WTC11 (cell line): ENCODE results near the gene HELQ. TPM values are rescaled to one million over a fixed set of nuclear protein-coding genes. Genes with fewer than 3 reads are reported as not detected.

Experiments used
- ATAC-seq: fragments of 200-7000 bp; cut with Tn5 transposase; 2 replicates; pipeline ENCODE4 v1.10.0; 2021; ENCODE audit warnings: mild to moderate bottlenecking, moderate library complexity
- CTCF ChIA-PET: fragments of 300-600 bp; sonication (Branson Sonifier 250); formaldehyde crosslinking; loops from one replicate; lab custom pipeline; 2021; ENCODE audit warnings: antibody characterized with exemption; lab: Charles Lee
- POLR2A ChIA-PET: fragments of 350-600 bp; sonication (Branson Sonifier 250); formaldehyde crosslinking; loops from one replicate; lab custom pipeline; 2021; ENCODE audit warnings: antibody characterized with exemption; lab: Charles Lee
- DNase-seq: peaks from one replicate; pipeline ENCODE4 v3.0.0; 2021; ENCODE audit warnings: low spot score
- H3K27ac Mint-ChIP-seq: 2 replicates; pipeline ENCODE4 v1.8.0; 2021; ENCODE audit warnings: mixed read lengths
- H3K27me3 Mint-ChIP-seq: 2 replicates; pipeline ENCODE4 v1.8.0; 2021; ENCODE audit warnings: low read depth, mild to moderate bottlenecking, moderate library complexity, mixed read lengths
- H3K36me3 Mint-ChIP-seq: 2 replicates; pipeline ENCODE4 v1.8.0; 2021; ENCODE audit warnings: mixed read lengths
- H3K4me1 Mint-ChIP-seq: 2 replicates; pipeline ENCODE4 v1.8.0; 2022; ENCODE audit warnings: mixed read lengths
- H3K4me3 Mint-ChIP-seq: 2 replicates; pipeline ENCODE4 v1.8.0; 2021; ENCODE audit warnings: mild to moderate bottlenecking, moderate library complexity, mixed read lengths
- H3K9me3 Mint-ChIP-seq: 2 replicates; pipeline ENCODE4 v1.8.0; 2021; ENCODE audit warnings: mixed read lengths
- CREM ChIP-seq: sonication (generic); formaldehyde crosslinking; IDR thresholded peaks from 2 replicates; pipeline ENCODE4 v1.8.1; 2022; ENCODE audit warnings: mild to moderate bottlenecking, missing genetic modification reagents, moderate library complexity
- ELF4 ChIP-seq: sonication (generic); formaldehyde crosslinking; IDR thresholded peaks from 2 replicates; pipeline ENCODE4 v1.8.1; 2022; ENCODE audit warnings: low read depth, mild to moderate bottlenecking, moderate library complexity, missing genetic modification reagents
- GRHL2 ChIP-seq: fragments of 250-450 bp; sonication (Bioruptor Pico); IDR thresholded peaks from 2 replicates; pipeline ENCODE4 v1.8.0; 2022; ENCODE audit warnings: mild to moderate bottlenecking, moderate library complexity; ENCODE audit not compliant: insufficient replicate concordance, severe bottlenecking
- MYBL2 ChIP-seq: sonication (generic); formaldehyde crosslinking; IDR thresholded peaks from 2 replicates; pipeline ENCODE4 v1.8.1; 2023; ENCODE audit warnings: mild to moderate bottlenecking, moderate library complexity, missing genetic modification reagents
- NR1H2 ChIP-seq: sonication (generic); formaldehyde crosslinking; IDR thresholded peaks from 2 replicates; pipeline ENCODE4 v1.9.0; 2021; ENCODE audit warnings: mild to moderate bottlenecking, moderate library complexity, missing genetic modification reagents
- SMAD4 ChIP-seq: sonication (generic); formaldehyde crosslinking; IDR thresholded peaks from 2 replicates; pipeline ENCODE4 v1.8.0; 2022; ENCODE audit warnings: mild to moderate bottlenecking, missing genetic modification reagents
- TCF7 ChIP-seq: sonication (generic); formaldehyde crosslinking; IDR thresholded peaks from 2 replicates; pipeline ENCODE4 v1.8.0; 2022; ENCODE audit warnings: mild to moderate bottlenecking, low read depth, missing genetic modification reagents, moderate library complexity
- TEAD1 ChIP-seq: sonication (generic); formaldehyde crosslinking; IDR thresholded peaks from 2 replicates; pipeline ENCODE4 v1.8.0; 2022; ENCODE audit warnings: mild to moderate bottlenecking, missing genetic modification reagents
- TP53 ChIP-seq: sonication (generic); formaldehyde crosslinking; IDR thresholded peaks from 2 replicates; pipeline ENCODE4 v1.8.1; 2023; ENCODE audit warnings: mild to moderate bottlenecking, missing genetic modification reagents
- ZNF263 ChIP-seq: sonication (generic); formaldehyde crosslinking; IDR thresholded peaks from 2 replicates; pipeline ENCODE4 v1.8.1; 2022; ENCODE audit warnings: low read depth, mild to moderate bottlenecking, moderate library complexity, missing genetic modification reagents
- total RNA-seq: library from RNA; stranded (reverse); gene quantifications from 3 replicates; pipeline ENCODE4 v1.2.3, GENCODE V29; 2021
- TF ChIP-seq, protein P1 (sequence below): fragments of 250-450 bp; sonication (Bioruptor Pico); IDR thresholded peaks from 2 replicates; pipeline ENCODE4 v2.1.2; 2022; ENCODE audit warnings: mild to moderate bottlenecking, moderate library complexity
- TF ChIP-seq, protein P2 (sequence below): sonication (generic); formaldehyde crosslinking; IDR thresholded peaks from 2 replicates; pipeline ENCODE4 v1.8.1; 2022; ENCODE audit warnings: mild to moderate bottlenecking, missing genetic modification reagents, moderate library complexity, borderline replicate concordance
- TF ChIP-seq, protein P3 (sequence below): sonication (generic); formaldehyde crosslinking; IDR thresholded peaks from 2 replicates; pipeline ENCODE4 v1.8.1; 2023; ENCODE audit warnings: mild to moderate bottlenecking, missing genetic modification reagents, moderate library complexity
- TF ChIP-seq, protein P4 (sequence below): fragments of 250-450 bp; sonication (Bioruptor Pico); IDR thresholded peaks from 2 replicates; pipeline ENCODE4 v1.8.0; 2021; ENCODE audit warnings: mild to moderate bottlenecking
- TF ChIP-seq, protein P5 (sequence below): sonication (generic); formaldehyde crosslinking; IDR thresholded peaks from 2 replicates; pipeline ENCODE4 v1.8.0; 2023; ENCODE audit warnings: missing genetic modification reagents, mild to moderate bottlenecking, borderline replicate concordance
- TF ChIP-seq, protein P6 (sequence below): fragments of 250-450 bp; sonication (Bioruptor Pico); IDR thresholded peaks from 2 replicates; pipeline ENCODE4 v1.9.0; 2021; ENCODE audit warnings: mild to moderate bottlenecking
- TF ChIP-seq, protein P7 (sequence below): fragments of 250-450 bp; sonication (Bioruptor Pico); IDR thresholded peaks from 2 replicates; pipeline ENCODE4 v1.9.0; 2021; ENCODE audit warnings: moderate library complexity, mild to moderate bottlenecking, inconsistent platforms, borderline replicate concordance

The HELQ gene
- total RNA-seq, 1 experiment from 2014 or later = 10.1 TPM

DNA sequence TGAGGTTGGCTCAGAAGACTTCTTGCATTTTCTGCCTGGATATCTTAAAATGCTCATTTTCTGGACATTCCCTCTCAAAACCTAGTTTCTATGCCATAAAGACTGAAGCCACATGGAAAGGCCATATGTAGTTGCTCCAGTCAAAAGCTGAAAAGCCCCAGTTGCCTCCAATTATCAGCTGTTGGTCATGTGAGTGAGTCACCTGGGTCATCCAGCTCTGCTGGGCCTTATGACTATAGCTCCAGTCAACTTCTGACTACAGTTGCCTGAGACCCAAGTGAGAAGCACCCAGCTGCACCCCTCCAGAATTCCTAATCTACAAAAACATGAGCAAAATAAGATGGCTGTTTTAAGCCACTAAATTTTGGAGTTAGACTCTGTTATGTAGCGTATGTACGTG is 41.9 kb downstream of the HELQ start (continued):
- no peak for TF ChIP-seq TCF7 (CRISPR knock-in tag)
- TF ChIP-seq, protein P1, sequence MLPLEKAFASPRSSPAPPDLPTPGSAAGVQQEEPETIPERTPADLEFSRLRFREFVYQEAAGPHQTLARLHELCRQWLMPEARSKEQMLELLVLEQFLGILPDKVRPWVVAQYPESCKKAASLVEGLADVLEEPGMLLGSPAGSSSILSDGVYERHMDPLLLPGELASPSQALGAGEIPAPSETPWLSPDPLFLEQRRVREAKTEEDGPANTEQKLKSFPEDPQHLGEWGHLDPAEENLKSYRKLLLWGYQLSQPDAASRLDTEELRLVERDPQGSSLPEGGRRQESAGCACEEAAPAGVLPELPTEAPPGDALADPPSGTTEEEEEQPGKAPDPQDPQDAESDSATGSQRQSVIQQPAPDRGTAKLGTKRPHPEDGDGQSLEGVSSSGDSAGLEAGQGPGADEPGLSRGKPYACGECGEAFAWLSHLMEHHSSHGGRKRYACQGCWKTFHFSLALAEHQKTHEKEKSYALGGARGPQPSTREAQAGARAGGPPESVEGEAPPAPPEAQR = no peak

DNA sequence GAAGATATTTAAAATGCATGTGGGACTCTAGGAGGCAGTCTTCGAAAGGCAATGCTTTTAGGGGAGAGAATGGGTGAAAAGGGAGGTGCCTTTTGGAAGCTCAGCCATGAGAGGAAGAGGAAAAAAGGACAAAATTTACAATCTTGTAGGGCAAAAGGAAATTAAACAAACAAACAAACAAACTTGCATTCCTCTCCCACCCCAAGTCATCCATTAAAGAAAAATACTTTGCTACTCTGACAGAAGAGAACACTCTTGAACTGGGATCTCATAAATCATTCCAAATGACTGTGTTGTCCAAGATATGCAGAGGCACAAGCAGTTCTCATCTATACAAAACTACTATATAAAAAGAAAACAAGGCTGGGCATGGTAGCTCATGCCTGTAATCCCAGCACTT is 46.7 kb downstream of the HELQ start:
- DNase-seq = no peak
- POLR2A ChIA-PET = no interaction called here
- H3K4me3 Mint-ChIP-seq = no peak overlapping the region

DNA sequence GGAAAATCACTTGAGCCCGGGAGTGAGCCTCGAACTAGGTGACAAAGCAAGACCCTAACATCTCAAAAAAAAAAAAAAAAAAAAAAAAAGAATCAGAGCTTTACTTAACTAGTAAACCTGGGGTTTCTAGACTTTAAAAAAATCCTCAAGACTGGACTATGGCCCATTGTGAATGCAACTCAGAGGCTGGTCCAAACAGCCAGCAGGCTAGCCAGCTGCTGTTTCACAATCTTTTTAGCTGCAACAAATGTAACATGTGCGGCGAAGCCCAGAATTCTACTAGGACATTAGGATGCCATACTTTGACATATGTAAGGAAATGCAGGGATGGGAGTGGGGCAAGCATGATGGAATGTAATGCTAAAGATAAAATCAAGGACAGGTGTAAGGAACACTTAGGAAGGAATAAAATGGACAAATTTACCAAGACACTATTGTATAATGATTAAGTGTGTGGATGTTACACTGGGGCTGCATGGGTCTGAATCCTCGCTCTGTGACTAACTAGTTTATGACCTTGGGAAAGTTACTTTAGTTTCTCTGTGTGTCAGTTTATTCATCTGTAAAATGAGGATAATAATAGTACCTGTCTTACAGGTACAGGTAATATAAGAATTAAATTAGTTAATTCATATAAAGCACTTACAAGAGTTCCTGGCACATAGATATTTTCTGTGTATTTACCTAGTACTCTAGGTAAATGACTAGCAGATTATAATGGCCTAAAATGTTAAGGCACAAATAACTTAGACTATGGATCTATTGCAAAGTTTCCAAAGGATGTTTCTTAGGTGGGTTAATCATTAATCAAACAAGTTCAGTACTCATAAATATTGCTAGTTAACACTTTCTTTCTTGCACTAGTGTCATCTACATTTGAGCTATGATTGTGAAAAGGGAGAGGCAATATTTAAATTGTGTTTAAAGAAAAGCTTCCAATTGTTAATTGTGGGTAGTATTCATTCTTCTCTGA is 49.5 kb downstream of the HELQ start:
- no peak overlapping the region for H3K4me3 Mint-ChIP-seq
- no peaks in the 10 kb centered on the region for H3K36me3 Mint-ChIP-seq
- peaks cover 3% of the 10 kb centered on the region; the same call in 1 of the 2 replicates for H3K4me1 Mint-ChIP-seq
- ChIA-PET CTCF (no interaction called here), POLR2A (interaction anchor here (0.5 to 0.7 kb wide), 2 partner anchors 27 to 169 kb away, joined by 3 to 4 read pairs; no protein-coding TSS in a partner anchor)
- H3K9me3 Mint-ChIP-seq = no peaks in the 10 kb centered on the region
- ATAC-seq (no peak), DNase-seq (no peak)
- H3K27me3 Mint-ChIP-seq = peaks cover 8% of the 10 kb centered on the region
- no peak overlapping the region for H3K27ac Mint-ChIP-seq
- no peak for TF ChIP-seq ZNF263 (CRISPR knock-in tag)
- TF ChIP-seq TEAD1 (CRISPR knock-in tag) = no peak
- TF ChIP-seq, protein P2, sequence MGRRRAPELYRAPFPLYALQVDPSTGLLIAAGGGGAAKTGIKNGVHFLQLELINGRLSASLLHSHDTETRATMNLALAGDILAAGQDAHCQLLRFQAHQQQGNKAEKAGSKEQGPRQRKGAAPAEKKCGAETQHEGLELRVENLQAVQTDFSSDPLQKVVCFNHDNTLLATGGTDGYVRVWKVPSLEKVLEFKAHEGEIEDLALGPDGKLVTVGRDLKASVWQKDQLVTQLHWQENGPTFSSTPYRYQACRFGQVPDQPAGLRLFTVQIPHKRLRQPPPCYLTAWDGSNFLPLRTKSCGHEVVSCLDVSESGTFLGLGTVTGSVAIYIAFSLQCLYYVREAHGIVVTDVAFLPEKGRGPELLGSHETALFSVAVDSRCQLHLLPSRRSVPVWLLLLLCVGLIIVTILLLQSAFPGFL (CRISPR knock-in tag) = no peak
- TF ChIP-seq TP53 (CRISPR knock-in tag) = no peak
- TF ChIP-seq, protein P3, sequence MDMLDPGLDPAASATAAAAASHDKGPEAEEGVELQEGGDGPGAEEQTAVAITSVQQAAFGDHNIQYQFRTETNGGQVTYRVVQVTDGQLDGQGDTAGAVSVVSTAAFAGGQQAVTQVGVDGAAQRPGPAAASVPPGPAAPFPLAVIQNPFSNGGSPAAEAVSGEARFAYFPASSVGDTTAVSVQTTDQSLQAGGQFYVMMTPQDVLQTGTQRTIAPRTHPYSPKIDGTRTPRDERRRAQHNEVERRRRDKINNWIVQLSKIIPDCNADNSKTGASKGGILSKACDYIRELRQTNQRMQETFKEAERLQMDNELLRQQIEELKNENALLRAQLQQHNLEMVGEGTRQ (CRISPR knock-in tag) = no peak
- TF ChIP-seq, protein P4, sequence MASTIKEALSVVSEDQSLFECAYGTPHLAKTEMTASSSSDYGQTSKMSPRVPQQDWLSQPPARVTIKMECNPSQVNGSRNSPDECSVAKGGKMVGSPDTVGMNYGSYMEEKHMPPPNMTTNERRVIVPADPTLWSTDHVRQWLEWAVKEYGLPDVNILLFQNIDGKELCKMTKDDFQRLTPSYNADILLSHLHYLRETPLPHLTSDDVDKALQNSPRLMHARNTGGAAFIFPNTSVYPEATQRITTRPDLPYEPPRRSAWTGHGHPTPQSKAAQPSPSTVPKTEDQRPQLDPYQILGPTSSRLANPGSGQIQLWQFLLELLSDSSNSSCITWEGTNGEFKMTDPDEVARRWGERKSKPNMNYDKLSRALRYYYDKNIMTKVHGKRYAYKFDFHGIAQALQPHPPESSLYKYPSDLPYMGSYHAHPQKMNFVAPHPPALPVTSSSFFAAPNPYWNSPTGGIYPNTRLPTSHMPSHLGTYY (CRISPR knock-in tag) = no peak
- no peak for TF ChIP-seq CREM (CRISPR knock-in tag)
- TF ChIP-seq GRHL2 (CRISPR knock-in tag) = no peak

More for the DNA sequence above, 46.7 kb downstream of the HELQ start:
- Mint-ChIP-seq H3K9me3 (no peaks in the 10 kb centered on the region), H3K4me1 (peaks cover 3% of the 10 kb centered on the region; the same call in 1 of the 2 replicates), H3K27me3 (no peaks in the 10 kb centered on the region), H3K27ac (no peak overlapping the region), H3K36me3 (no peaks in the 10 kb centered on the region)
- CTCF ChIA-PET = no interaction called here
- no peak for ATAC-seq
- TF ChIP-seq NR1H2 (CRISPR knock-in tag) = no peak
- TF ChIP-seq ELF4 (CRISPR knock-in tag) = no peak
- TF ChIP-seq, protein P5, sequence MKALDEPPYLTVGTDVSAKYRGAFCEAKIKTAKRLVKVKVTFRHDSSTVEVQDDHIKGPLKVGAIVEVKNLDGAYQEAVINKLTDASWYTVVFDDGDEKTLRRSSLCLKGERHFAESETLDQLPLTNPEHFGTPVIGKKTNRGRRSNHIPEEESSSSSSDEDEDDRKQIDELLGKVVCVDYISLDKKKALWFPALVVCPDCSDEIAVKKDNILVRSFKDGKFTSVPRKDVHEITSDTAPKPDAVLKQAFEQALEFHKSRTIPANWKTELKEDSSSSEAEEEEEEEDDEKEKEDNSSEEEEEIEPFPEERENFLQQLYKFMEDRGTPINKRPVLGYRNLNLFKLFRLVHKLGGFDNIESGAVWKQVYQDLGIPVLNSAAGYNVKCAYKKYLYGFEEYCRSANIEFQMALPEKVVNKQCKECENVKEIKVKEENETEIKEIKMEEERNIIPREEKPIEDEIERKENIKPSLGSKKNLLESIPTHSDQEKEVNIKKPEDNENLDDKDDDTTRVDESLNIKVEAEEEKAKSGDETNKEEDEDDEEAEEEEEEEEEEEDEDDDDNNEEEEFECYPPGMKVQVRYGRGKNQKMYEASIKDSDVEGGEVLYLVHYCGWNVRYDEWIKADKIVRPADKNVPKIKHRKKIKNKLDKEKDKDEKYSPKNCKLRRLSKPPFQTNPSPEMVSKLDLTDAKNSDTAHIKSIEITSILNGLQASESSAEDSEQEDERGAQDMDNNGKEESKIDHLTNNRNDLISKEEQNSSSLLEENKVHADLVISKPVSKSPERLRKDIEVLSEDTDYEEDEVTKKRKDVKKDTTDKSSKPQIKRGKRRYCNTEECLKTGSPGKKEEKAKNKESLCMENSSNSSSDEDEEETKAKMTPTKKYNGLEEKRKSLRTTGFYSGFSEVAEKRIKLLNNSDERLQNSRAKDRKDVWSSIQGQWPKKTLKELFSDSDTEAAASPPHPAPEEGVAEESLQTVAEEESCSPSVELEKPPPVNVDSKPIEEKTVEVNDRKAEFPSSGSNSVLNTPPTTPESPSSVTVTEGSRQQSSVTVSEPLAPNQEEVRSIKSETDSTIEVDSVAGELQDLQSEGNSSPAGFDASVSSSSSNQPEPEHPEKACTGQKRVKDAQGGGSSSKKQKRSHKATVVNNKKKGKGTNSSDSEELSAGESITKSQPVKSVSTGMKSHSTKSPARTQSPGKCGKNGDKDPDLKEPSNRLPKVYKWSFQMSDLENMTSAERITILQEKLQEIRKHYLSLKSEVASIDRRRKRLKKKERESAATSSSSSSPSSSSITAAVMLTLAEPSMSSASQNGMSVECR = no peak
- TF ChIP-seq MYBL2 (CRISPR knock-in tag) = no peak
- TF ChIP-seq, protein P6, sequence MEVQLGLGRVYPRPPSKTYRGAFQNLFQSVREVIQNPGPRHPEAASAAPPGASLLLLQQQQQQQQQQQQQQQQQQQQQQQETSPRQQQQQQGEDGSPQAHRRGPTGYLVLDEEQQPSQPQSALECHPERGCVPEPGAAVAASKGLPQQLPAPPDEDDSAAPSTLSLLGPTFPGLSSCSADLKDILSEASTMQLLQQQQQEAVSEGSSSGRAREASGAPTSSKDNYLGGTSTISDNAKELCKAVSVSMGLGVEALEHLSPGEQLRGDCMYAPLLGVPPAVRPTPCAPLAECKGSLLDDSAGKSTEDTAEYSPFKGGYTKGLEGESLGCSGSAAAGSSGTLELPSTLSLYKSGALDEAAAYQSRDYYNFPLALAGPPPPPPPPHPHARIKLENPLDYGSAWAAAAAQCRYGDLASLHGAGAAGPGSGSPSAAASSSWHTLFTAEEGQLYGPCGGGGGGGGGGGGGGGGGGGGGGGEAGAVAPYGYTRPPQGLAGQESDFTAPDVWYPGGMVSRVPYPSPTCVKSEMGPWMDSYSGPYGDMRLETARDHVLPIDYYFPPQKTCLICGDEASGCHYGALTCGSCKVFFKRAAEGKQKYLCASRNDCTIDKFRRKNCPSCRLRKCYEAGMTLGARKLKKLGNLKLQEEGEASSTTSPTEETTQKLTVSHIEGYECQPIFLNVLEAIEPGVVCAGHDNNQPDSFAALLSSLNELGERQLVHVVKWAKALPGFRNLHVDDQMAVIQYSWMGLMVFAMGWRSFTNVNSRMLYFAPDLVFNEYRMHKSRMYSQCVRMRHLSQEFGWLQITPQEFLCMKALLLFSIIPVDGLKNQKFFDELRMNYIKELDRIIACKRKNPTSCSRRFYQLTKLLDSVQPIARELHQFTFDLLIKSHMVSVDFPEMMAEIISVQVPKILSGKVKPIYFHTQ = no peak
- no peak for TF ChIP-seq SMAD4 (CRISPR knock-in tag)
- TF ChIP-seq, protein P7, sequence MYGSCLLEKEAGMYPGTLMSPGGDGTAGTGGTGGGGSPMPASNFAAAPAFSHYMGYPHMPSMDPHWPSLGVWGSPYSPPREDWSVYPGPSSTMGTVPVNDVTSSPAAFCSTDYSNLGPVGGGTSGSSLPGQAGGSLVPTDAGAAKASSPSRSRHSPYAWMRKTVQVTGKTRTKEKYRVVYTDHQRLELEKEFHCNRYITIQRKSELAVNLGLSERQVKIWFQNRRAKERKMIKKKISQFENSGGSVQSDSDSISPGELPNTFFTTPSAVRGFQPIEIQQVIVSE (CRISPR knock-in tag) = no peak
